Astrocyte of the spinal cord (primary cell): ENCODE data around the gene SERPINA12.

Experiments
- DNase-seq: peaks from one replicate; pipeline ENCODE4 v3.0.0; 2011; ENCODE audit warnings: low read depth, low spot score
- H3K4me3 ChIP-seq: 2 replicates; pipeline ENCODE4 v1.5.1; 2011; ENCODE audit warnings: low read depth, mild to moderate bottlenecking, low read length, moderate library complexity
- in situ Hi-C: cut with HindIII; loops from 2 replicates; pipeline ENCODE4 v1.10.0; 2017; ENCODE audit warnings: low sequenced_read_pairs
- TF ChIP-seq, protein P1 (sequence below): IDR thresholded peaks from 2 replicates; pipeline ENCODE4 v1.5.1; 2012; ENCODE audit warnings: low read depth, mild to moderate bottlenecking, low read length, inconsistent platforms

Gene SERPINA12, protein sequence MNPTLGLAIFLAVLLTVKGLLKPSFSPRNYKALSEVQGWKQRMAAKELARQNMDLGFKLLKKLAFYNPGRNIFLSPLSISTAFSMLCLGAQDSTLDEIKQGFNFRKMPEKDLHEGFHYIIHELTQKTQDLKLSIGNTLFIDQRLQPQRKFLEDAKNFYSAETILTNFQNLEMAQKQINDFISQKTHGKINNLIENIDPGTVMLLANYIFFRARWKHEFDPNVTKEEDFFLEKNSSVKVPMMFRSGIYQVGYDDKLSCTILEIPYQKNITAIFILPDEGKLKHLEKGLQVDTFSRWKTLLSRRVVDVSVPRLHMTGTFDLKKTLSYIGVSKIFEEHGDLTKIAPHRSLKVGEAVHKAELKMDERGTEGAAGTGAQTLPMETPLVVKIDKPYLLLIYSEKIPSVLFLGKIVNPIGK

DNA sequence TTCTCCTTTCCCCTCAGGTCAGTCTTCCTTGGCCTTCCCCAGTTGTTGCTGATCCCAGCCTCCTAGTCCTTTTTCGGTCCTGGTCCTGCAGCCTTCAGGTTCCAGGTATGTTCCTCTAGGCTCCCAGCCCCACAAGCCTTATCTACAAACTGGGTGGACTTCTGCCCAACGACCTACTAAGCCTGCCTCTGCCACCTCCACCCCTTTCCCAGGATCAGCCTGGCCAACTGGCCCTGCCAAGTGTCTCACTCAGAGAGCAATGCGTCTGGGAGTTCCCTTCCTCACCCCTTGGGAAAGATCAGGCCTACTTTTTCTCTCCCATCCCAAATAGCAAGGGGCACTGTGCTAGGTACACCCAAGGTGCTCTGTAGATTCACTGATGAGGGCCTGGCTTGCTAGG is at the start of gene SERPINA12:
Gene SERPINA12 (minus strand): TSS at position 114 of the 400 bp plus-strand sequence. CDS start 11,072 bp downstream, outside the sequence.
- H3K4me3 ChIP-seq: no peak within 1 kb of the TSS
- in situ Hi-C loops: no loop called here
- no peak for DNase-seq
- TF ChIP-seq, protein P1, sequence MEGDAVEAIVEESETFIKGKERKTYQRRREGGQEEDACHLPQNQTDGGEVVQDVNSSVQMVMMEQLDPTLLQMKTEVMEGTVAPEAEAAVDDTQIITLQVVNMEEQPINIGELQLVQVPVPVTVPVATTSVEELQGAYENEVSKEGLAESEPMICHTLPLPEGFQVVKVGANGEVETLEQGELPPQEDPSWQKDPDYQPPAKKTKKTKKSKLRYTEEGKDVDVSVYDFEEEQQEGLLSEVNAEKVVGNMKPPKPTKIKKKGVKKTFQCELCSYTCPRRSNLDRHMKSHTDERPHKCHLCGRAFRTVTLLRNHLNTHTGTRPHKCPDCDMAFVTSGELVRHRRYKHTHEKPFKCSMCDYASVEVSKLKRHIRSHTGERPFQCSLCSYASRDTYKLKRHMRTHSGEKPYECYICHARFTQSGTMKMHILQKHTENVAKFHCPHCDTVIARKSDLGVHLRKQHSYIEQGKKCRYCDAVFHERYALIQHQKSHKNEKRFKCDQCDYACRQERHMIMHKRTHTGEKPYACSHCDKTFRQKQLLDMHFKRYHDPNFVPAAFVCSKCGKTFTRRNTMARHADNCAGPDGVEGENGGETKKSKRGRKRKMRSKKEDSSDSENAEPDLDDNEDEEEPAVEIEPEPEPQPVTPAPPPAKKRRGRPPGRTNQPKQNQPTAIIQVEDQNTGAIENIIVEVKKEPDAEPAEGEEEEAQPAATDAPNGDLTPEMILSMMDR: no peak

DNA sequence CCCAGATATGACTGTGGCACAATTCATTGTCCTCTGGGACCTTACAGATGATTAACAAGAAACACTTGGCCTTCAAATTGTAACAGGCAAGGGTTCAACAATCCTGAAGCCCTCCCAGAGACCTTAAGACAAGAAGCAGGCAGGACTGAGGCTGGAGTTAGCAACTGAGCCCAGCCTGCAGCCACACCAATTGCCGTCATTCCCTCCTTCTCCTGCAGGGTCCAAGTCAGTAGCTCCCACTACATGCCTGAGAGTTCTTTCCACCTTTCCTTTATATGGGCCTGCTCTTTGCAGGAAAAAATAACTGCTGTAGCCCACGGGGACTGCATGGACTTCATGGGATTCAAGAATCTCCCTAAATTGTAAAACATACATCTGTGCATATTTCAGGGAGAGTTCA is 49.6 kb upstream of the SERPINA12 start:
- TF ChIP-seq, protein P1: no peak
- H3K4me3 ChIP-seq: no peak overlapping the region
- in situ Hi-C loops: no loop called here
- DNase-seq: no peak

DNA sequence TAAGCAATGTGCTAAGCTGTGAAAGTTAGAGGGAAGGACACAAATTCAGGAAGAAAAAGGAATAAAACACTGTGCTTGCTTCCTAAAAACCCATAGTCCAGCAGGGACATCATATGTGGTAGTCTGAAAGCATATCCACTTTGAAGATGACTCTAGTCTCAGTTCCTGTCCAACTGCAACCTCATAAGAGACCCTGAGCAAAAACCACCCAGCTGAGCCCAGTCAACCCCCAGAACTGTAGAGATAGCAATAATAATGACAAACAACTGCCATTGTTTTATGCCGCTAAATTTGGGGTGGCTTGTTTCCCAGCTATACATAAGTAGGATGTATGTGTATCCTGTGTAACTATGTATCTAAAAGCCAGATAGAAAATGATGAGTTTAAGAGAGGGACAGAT is 48.1 kb upstream of the SERPINA12 start:
- in situ Hi-C loops: no loop called here
- TF ChIP-seq, protein P1: no peak
- DNase-seq: no peak
- no peak overlapping the region for H3K4me3 ChIP-seq

DNA sequence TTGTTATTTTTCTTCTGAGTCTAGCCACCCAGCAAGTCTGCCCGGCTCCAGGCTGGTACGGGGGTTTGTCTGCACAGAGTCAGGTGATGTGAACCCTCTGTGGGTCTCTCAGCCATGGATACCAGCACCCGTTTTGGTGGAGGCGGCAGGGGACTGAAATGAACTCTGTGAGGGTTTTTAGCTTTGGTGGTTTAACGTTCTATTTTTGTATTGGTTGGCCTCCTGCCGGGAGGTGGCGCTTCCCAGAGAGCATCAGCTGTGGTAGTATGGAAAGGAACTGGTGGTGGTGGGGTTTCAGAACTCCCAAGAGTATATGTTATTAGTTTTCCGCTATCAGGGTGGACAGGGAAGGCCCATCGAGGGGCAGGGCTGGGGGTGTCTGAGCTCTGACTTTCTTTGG is 46.7 kb upstream of the SERPINA12 start:
- DNase-seq: no peak
- TF ChIP-seq, protein P1: no peak
- in situ Hi-C loops: no loop called here
- H3K4me3 ChIP-seq: no peak overlapping the region

DNA sequence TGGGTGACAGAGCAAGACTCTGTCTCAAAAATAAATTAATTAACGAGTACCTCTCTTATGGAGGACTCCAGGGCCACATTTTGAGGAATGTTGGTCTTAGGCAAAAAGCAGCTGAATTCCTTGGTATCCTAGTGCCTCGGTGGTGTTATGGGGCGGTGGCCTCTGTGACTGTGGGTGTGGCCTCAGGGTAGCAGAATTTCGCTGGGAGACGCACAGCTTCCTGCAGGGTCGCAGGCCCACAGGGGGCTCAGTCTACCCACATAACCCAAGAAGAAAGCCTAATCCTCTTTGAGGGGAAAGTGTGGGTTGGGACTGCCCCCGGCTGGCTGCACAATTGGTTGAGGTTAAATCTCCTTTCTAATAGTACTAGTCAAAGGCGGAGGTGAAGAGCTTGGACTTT is 40.8 kb upstream of the SERPINA12 start:
- in situ Hi-C loops: no loop called here
- no peak for DNase-seq
- TF ChIP-seq, protein P1: no peak
- no peak overlapping the region for H3K4me3 ChIP-seq

DNA sequence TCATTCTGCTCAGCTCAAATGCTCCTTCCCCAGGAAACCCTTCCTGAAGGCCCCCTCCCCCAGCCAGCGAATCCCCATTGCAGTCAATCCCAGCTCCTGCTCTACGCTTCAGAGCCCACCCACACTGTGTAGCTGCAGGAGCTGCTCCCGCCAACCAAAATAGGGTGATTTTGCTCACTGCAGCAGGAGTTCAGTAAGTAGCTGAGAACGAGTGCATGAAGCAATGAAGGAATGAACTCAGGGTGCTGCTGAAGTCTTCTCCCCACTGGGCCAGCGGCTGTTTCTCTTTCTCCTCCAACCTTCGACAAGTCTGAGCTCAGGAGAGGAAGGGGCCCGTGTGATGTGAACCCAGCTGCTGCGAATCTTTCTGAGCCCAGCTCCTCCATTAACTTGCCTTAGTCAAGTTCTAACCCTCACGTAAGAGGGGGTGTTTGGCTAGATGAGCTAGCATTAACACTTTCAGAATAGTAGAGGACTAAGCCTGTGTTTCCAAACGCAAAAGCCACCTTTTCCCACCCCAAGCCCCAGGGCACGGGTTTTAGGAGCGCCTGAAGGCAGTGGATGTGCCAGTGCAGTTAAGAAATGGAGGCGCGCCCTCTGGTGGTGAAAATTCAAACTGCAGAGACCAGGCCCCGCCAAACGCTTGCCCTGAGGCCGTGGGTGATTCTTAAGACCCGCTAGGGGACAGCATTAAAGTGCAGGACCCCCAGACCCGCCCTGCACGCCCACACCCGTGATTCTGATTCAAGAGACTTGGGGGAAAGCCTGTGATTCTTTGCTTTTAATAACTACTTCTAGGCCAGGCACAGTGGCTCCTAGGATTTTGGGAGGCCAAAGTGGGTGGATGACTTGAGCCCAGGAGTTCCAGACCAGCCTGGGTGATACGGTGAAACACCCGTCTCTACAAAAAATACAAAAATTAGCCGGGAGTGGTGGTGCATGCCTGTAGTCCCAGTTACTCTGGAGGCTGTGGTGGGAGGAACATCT is 40.0 kb upstream of the SERPINA12 start:
- DNase-seq: peak; percentile 57
- H3K4me3 ChIP-seq: no peak overlapping the region
- TF ChIP-seq, protein P1: peak; percentile 88
- in situ Hi-C loops: no loop called here
